ENCODE measurements around the gene GRK5. TPM values are rescaled to one million over a fixed set of nuclear protein-coding genes. Genes with fewer than 3 reads are reported as not detected.

Gene GRK5
- total RNA-seq, 1 donor from 2014 or later: 2.8 TPM

- no peak for DNase-seq (ENCODE audit: low read depth)
- H3K36me3 ChIP-seq (ENCODE audit: control insufficient read depth, insufficient read depth, low read length): no peaks in the 10 kb centered on the region
- TF ChIP-seq CTCF (IDR thresholded peaks at IDR 0.05; ENCODE audit: insufficient read depth, low read length, poor library complexity, severe bottlenecking): no peak
- H3K27me3 ChIP-seq (ENCODE audit: control insufficient read depth, insufficient read depth, low read length): no peaks in the 10 kb centered on the region
- H3K4me3 ChIP-seq (ENCODE audit: low read depth, low read length): no peak overlapping the region
These were observed 284.8 kb downstream of the GRK5 start for GRCh38 chr10:119491966-119492757.

- no peak overlapping the region for H3K4me3 ChIP-seq (ENCODE audit: low read depth, low read length)
- no peak for TF ChIP-seq CTCF (IDR thresholded peaks at IDR 0.05; ENCODE audit: insufficient read depth, low read length, poor library complexity, severe bottlenecking)
- no peaks in the 10 kb centered on the region for H3K36me3 ChIP-seq (ENCODE audit: control insufficient read depth, insufficient read depth, low read length)
- no peaks in the 10 kb centered on the region for H3K27me3 ChIP-seq (ENCODE audit: control insufficient read depth, insufficient read depth, low read length)
- DNase-seq (ENCODE audit: low read depth): no peak
These were observed 285.8 kb downstream of the GRK5 start for GRCh38 chr10:119493155-119493554.

GRCh38 chr10:119494236-119495020, 287.1 kb downstream of the GRK5 start:
- no peak overlapping the region for H3K4me3 ChIP-seq (ENCODE audit: low read depth, low read length)
- no peak for DNase-seq (ENCODE audit: low read depth)
- no peaks in the 10 kb centered on the region for H3K27me3 ChIP-seq (ENCODE audit: control insufficient read depth, insufficient read depth, low read length)
- H3K36me3 ChIP-seq (ENCODE audit: control insufficient read depth, insufficient read depth, low read length): no peaks in the 10 kb centered on the region
- TF ChIP-seq CTCF (IDR thresholded peaks at IDR 0.05; ENCODE audit: insufficient read depth, low read length, poor library complexity, severe bottlenecking): no peak

- H3K27me3 ChIP-seq (ENCODE audit: control insufficient read depth, insufficient read depth, low read length): no peaks in the 10 kb centered on the region
- H3K36me3 ChIP-seq (ENCODE audit: control insufficient read depth, insufficient read depth, low read length): no peaks in the 10 kb centered on the region
- TF ChIP-seq CTCF (IDR thresholded peaks at IDR 0.05; ENCODE audit: insufficient read depth, low read length, poor library complexity, severe bottlenecking): no peak
- DNase-seq (ENCODE audit: low read depth): no peak
- no peak overlapping the region for H3K4me3 ChIP-seq (ENCODE audit: low read depth, low read length)
These were observed 287.7 kb downstream of the GRK5 start for GRCh38 chr10:119495021-119495505.

GRCh38 chr10:119495545-119495944, 288.2 kb downstream of the GRK5 start:
- no peak overlapping the region for H3K4me3 ChIP-seq (ENCODE audit: low read depth, low read length)
- no peaks in the 10 kb centered on the region for H3K36me3 ChIP-seq (ENCODE audit: control insufficient read depth, insufficient read depth, low read length)
- no peaks in the 10 kb centered on the region for H3K27me3 ChIP-seq (ENCODE audit: control insufficient read depth, insufficient read depth, low read length)
- TF ChIP-seq CTCF (IDR thresholded peaks at IDR 0.05; ENCODE audit: insufficient read depth, low read length, poor library complexity, severe bottlenecking): no peak
- no peak for DNase-seq (ENCODE audit: low read depth)
